Measurements from ENCODE around the gene ZNF865.

ZNF865 gene

DNA sequence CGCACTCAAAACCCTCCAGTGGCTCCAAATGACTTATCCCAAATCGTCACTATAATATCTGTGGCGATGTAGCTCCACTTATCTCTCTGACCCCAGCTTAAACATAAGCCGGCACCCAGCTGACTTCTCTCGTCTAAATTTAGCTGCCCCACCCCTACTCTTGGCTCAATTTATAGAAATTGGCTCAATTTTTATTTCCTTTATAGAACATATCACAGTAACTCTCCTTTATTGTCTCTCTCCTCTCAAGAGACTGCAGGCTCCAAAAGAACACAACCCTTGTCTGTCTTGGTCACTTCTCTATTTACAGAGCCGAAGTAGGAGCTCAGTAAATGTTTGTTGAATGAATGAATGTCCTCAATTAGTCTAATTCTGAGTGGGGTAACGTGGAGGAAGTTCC, 18.1 kb downstream of the ZNF865 start:
- DNase-seq (ENCODE audit: low read depth) = no peak

DNA sequence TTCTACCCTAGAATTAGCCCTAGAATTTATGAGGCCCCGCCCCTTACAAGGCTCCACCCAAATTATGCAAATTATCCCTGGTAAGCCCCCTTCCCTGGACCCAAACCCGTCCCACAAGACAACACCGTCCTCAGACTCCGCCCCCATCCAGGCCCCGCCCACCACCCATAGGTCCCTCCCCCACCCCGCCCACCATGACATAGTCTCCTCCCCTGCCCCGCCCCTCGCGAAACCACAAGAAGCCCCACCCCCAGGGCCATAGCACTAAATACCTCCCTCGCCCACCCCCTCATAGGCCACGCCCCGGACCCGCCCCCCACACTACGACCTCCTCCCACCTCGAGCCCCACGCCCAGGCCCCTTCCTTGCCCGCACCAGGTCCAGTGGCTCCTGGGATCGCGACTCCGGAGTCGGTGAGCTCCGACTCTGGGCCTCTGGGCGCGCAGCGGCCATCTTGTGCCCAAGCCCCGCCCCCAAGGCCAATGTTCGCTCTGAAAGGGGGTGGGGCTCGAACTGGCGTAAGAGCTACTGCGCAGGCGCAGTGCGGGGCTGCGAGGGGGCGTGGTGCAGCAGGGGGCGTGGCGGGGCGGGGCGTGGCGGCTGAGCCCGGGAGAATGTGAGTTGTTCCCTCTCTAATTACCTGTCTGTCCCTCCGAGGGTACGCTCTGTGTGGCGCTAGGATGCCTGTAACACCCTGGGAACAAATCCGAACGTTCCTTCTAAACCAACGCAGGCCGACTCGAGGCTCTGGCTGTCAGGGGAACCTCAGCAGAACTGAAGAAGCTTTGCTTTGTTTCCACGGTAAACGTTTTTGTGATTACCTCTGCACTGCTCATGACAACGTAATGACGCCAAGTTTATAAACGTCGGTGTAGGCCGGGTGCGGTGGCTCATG, 18.9 kb downstream of the ZNF865 start, which contains the start of gene ZNF784:
Gene ZNF784 (minus strand): TSS at position 458 of the 895 bp plus-strand sequence. CDS start 5 bp downstream, at position 453.
- peak; percentile 85 for DNase-seq (ENCODE audit: low read depth)

DNA sequence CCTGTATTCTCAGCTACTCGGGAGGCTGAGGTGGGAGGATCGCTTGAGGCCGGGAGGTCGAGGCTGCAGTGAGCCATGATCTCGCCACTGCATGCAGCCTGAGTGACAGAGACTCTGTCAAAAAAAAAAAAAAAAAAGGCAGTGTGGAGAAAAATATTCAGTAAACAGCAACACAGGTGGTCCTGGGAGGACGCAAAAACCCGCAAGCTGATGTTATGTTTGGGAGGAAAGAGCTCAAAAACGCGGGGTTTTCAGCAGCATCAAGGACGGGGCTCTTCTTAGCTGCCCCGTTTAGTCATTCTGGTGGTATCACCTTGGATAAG, 19.5 kb downstream of the ZNF865 start:
- DNase-seq (ENCODE audit: low read depth) = no peak

DNA sequence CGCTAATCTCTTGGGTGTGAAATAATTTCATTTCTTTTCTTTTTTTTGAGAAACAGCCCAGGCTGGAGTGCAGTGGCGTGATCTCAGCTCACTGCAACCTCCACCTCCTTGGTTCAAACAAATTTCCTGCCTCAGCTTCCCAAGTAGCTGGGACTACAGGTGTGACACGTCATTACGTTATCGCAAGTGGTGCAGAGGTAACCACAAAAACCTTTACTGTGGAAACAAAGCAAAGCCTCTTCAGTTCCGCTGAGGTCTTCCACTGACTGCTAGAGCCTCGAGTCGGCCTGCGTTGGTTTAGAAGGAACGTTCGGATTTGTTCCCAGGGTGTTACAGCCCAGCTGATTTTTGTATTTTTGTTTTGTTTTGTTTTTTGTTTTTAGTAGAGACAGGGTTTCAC, 20.9 kb downstream of the ZNF865 start:
- DNase-seq (ENCODE audit: low read depth) = no peak

- peak; percentile 95 for DNase-seq (ENCODE audit: low read depth)
These were observed 27.0 kb downstream of the ZNF865 start for GRCh38 chr19:55632463-55632834.

GRCh38 chr19:55633861-55634260, 28.4 kb downstream of the ZNF865 start:
- no peak for DNase-seq (ENCODE audit: low read depth)

DNA sequence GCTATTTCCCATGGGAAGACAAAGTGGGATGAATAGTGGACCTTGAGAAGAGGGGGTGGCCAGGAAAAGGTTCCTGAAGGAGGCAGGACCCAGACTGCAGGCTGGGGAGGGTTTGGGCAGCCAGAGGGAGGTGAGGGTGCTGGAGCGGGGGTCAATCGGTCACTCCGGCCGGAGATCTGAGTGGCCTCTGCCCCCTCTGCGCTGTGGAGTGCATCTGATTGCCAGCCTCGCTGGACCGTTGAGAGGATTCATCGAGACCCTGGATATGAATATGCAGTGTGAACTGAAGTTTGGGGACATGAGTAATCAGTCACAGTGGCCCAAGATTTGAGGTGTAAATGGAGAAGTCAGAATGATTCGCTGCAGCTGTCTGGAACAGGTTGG, 29.9 kb downstream of the ZNF865 start:
- DNase-seq (ENCODE audit: low read depth) = no peak

DNA sequence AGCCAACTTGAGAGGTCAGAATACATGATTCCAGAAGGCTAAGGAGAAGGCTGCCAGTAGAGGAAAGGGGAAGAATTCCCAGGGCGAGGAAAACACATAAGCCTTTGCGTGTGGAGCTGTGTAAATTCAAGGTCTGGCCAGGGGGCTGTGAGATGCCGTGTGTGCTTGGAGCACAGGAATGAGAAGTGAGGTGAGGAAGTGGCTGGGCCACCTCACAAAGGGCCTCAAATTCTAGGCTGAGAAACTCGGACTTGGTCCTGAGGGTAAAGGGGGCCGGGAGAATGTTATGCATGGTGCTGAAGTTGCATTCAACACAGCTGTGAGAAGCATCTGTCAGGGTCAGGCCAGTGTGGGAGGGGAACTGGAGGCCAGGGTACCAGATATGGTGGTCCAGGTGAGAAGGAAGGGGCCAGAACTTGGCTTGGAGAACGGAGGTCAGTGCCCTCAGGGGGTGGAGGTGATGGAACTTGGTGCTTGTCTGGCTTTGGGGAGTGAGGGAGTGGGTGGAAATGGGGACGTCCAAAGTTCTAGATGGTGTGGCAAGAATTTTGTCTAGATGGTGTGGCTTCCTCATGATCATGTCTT, 30.5 kb downstream of the ZNF865 start:
- DNase-seq (ENCODE audit: low read depth) = no peak

DNA sequence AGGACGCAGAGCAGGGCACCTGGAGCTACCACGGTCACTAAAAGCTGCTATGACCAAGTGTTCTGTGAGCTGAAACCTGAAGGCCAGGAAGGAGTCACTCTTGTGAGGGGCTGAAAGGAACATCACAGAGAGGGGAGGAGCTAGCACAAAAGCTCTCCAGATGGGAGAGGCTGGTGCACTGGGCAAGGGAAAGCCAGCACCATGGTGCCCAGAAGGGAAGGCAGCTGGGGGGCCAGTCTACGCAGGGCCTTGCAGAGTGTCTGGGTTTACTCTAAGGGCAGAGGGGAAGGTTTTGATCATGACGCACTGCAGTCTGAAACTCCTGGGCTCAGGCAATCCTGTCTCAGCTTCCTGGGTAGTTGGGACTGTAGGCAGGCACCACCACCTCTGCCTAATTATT, 31.3 kb downstream of the ZNF865 start:
- DNase-seq (ENCODE audit: low read depth) = no peak

DNA sequence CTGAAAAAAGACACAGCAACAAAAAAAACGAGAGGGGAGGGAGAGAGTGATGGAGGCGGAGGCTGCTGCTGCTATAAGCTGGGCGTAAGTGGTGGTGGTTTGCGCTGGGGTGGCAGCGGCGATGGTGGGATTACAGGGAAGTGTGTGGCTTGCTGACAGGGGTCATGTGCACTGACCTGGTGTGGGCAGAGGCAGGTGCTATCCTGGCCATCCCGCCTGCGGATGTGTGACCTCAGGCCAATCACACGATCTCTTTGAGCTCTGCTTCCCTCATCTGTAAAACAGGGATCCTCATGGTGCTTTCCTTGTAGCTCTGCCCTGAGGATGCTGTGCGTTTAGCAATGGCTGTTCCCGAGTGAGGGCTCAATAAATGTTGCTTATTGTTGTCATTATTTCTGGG, 32.1 kb downstream of the ZNF865 start:
- DNase-seq (ENCODE audit: low read depth) = no peak

DNA sequence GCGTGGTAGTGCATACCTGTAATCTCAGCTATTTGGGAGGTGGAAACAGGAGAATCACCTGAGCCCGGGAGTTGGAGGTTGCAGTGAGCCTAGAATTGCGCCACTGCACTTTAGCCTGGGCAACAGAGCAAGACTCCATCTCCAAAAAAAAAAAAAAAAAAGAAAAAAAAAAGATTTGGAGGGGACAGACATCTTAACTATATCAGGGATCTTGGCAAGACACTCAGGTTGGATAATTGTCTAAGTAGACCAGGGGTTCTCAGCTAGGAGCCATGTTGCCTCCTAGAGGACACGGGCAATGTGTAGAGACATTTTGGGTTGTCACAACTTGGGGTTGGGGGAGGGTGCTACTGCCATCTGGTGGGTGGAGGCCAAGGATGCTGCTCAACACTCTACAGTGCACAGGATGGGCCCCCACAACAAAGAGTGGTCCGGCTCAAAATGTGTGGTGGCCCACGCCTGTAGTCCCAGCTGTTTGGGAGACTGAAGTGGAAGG, 33.5 kb downstream of the ZNF865 start:
- no peak for DNase-seq (ENCODE audit: low read depth)

DNA sequence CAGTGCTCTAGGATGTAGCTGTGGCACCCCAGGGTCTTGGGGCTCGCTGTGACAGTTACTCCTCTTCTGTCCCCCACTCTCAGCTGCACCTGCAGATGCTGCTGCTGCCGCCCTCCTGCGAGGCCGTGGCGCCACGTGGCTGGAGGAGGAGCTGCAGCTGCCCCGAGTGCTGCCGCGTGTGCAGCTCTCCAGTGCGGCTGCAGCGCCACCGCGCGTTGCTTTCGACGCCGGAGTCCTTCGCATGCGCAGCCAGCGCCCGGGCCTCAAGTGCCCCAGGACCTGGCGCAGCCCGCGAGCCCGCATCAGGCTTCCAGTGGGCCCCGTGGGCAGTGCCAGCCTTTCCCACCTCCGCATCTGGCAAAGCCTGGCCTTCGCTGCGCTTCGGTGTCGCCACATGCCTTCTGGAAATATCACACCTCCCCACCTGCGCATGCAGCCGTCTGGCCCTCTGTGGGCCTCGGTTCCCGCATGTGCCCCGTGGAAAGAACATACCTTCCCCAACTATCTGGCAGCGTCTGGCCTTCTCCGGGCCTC, 34.7 kb downstream of the ZNF865 start:
- DNase-seq (ENCODE audit: low read depth) = peak; percentile 86

GRCh38 chr19:55640577-55641425, 35.4 kb downstream of the ZNF865 start, which contains the start of gene ZNF580:
TSS of gene ZNF580 (plus strand) at chr19:55641002. CDS start at chr19:55642509, 1,507 bp downstream.
- DNase-seq (ENCODE audit: low read depth) = peak; percentile 93

- peak; percentile 49 for DNase-seq (ENCODE audit: low read depth)
These were observed 36.1 kb downstream of the ZNF865 start for GRCh38 chr19:55641426-55642152.

GRCh38 chr19:55642153-55643002, 36.9 kb downstream of the ZNF865 start:
- peak; percentile 51 for DNase-seq (ENCODE audit: low read depth)

GRCh38 chr19:55643003-55643886, 37.8 kb downstream of the ZNF865 start, which contains the start of gene ZNF581:
TSS of gene ZNF581 (plus strand) at chr19:55643649. CDS start at chr19:55644572, 923 bp downstream.
- DNase-seq (ENCODE audit: low read depth) = peak; percentile 87

DNA sequence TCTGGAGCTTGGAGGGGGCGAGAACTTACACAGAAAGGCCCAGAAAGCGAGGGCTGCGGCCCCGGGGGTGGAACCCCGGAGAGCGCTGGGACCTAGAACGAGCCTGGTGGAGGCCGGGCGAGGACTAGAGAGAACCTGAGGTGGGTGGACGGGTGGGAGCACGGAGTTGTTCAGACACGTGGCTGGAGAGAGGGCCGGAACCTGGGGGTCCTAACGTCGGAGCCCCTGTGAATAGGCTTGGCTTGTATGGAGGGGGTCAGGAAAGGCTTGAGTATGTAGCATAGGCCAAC, 38.4 kb downstream of the ZNF865 start:
- DNase-seq (ENCODE audit: low read depth) = no peak

DNA sequence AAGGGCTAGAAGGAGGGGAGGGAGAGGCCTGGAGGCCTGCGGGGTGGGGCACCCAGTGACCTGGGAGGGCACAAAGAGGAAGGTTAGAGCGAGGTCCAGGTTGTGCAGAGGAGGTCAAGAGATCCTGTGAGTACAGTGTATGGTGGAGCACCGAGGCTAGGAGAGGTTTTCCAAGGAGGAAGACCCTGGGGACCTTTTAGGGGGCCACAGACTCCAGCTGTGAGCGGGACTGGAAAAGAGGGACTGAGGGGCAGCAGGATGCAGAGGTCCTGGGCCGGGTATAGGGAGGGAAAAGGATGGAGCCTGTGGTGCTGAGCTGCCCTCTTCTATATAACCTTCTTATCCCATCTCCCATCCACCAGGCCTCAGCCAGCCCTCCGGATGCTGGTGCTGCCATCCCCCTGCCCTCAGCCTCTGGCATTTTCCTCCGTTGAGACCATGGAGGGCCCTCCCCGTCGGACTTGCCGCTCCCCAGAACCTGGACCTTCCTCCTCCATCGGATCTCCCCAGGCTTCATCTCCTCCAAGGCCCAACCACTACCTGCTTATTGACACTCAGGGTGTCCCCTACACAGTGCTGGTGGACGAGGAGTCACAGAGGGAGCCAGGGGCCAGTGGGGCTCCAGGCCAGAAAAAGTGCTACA, 38.9 kb downstream of the ZNF865 start:
- DNase-seq (ENCODE audit: low read depth) = no peak

Measured in iris pigment epithelial cell (primary cell).